ENCODE measurements around the gene AP5Z1.
"Not testable (repeated sequence)": the region's sequence is repeated elsewhere in the genome, so short reads cannot be mapped to it uniquely, and the experiment has no call there.

Gene AP5Z1

GRCh38 chr7:4797858-4798705, 22.7 kb downstream of the AP5Z1 start:
- TF ChIP-seq CTCF (IDR thresholded peaks at IDR 0.05; ENCODE audit: borderline replicate concordance, insufficient read depth, low read depth, low read length): peak; percentile 94
- no peak overlapping the region for H3K4me3 ChIP-seq (ENCODE audit: low read depth, low read length)

- no peak overlapping the region for H3K4me3 ChIP-seq (ENCODE audit: low read depth, low read length)
- TF ChIP-seq CTCF (IDR thresholded peaks at IDR 0.05; ENCODE audit: borderline replicate concordance, insufficient read depth, low read depth, low read length): no peak
Observed at GRCh38 chr7:4798706-4799235, 23.3 kb downstream of the AP5Z1 start.

- no peak for TF ChIP-seq CTCF (IDR thresholded peaks at IDR 0.05; ENCODE audit: borderline replicate concordance, insufficient read depth, low read depth, low read length)
- H3K4me3 ChIP-seq (ENCODE audit: low read depth, low read length): no peak overlapping the region
Observed at GRCh38 chr7:4799508-4800268, 24.3 kb downstream of the AP5Z1 start.

- TF ChIP-seq CTCF (IDR thresholded peaks at IDR 0.05; ENCODE audit: borderline replicate concordance, insufficient read depth, low read depth, low read length): no peak
- H3K4me3 ChIP-seq (ENCODE audit: low read depth, low read length): no peak overlapping the region
Observed at GRCh38 chr7:4800487-4800886, 25.1 kb downstream of the AP5Z1 start.

GRCh38 chr7:4800926-4801838, 25.8 kb downstream of the AP5Z1 start:
- no peak for TF ChIP-seq CTCF (IDR thresholded peaks at IDR 0.05; ENCODE audit: borderline replicate concordance, insufficient read depth, low read depth, low read length)
- H3K4me3 ChIP-seq (ENCODE audit: low read depth, low read length): no peak overlapping the region

GRCh38 chr7:4801839-4802231, 26.4 kb downstream of the AP5Z1 start:
- no peak for TF ChIP-seq CTCF (IDR thresholded peaks at IDR 0.05; ENCODE audit: borderline replicate concordance, insufficient read depth, low read depth, low read length)
- H3K4me3 ChIP-seq (ENCODE audit: low read depth, low read length): no peak overlapping the region

- H3K4me3 ChIP-seq (ENCODE audit: low read depth, low read length): not testable (repeated sequence)
Observed at GRCh38 chr7:4802577-4802976, 27.2 kb downstream of the AP5Z1 start.

Data from GM12875 (cell line).